COLO668 (cell line): ENCODE measurements around the gene TCP11L1.
"Not testable (repeated sequence)": the region's sequence is repeated elsewhere in the genome, so short reads cannot be mapped to it uniquely, and the experiment has no call there.

Experiments used
- DNase-seq: peaks from one replicate; lab custom pipeline; 2025; ENCODE audit not compliant: unreplicated experiment; lab: John Stamatoyannopoulos, UW

Gene TCP11L1

DNA sequence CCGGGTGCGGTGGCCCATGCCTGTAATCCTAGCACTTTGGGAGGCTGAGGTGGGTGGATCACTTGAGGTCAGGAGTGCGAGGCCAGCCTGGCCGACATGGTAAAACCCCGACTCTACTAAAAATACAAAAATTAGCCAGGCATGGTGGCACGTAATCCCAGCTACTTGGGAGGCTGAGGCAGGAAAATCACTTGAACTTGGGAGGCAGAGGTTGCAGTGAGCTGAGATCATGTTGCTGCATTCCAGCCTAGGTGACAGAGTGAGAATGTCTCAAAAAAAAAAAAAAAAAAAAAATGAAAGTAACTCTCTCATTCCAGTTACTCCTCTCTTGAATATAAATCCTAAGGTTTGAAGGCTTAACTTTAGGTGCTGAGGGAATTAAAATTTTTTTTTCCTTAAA is 10.2 kb upstream of the TCP11L1 start:
- not testable (repeated sequence) for DNase-seq

DNA sequence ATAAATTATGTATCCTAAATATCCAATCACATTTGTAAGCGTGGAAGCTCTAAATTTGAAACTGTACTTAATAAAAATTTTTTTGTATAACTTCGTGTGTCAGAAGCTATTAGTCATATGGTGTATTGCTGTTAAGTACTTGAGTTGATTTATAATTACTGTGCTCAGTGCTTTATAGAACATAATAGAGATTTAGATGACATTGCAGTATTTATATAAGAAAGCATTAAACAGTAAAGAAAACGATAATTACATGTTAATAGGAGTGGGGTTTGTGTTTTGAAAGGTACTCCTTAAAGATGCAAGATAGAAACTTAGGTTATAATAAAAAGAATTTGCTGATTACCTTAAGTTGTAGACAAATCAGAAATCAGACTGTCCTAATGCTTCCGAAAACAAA is 5.9 kb upstream of the TCP11L1 start:
- no peak for DNase-seq

DNA sequence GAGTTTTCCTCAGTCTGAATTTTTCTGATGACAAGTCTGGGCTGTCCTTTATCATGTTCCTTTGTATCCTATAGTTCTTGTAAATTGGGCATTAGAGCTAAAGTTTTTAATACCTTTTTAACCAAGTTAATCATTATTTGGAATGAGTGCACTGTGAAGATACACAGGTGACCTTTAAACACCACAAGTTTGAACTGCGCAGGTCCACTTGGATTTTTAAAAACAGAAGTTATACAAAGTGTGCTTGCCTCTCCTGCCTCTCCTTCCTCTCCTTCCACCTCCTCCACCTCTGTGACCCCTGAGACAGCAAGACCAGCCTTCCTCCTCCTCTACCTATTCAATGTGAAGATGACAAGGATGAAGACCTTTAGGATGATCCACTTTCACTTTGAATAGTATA is 4.4 kb upstream of the TCP11L1 start:
- DNase-seq, result no peak

DNA sequence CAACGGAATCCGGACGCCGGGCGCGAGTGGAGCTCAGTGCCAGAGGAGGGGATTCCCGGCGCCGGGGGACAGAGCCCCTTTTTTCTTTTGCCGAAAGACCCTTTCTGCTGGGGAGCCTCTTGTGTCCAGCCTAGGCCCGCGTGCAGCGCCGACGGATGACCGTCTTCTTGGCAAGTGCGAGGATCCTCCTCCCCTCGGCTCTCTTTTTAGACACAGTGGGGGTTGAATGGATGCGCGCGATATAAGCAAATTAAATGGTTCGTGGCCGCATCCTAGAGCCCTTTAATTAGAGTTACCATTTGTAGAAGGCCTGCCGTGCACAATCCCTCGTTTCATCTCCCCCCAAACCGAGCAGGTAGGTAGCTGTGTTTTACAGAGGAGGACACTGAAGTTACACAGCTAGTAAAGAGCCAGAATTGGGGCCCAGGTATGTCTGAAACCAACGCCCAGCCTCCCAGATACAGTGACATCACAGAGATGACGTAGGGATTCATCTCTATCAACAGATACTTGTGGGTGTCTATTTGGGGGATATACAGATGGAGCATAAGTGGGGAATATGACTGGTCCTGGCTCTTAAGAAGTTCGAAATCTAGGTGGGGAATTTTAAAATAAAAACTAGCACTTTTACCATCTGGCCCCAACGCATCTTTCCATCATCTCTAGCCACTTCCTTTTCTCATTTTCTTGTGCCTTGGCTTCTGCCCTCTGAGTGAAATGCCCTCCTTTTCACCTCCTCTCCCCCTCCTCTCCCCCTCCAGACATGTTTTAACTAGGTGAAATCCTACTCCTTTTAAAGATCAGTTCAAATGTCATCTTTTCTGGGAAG is 875 bp downstream of the TCP11L1 start:
- DNase-seq, result peak; percentile 46

DNA sequence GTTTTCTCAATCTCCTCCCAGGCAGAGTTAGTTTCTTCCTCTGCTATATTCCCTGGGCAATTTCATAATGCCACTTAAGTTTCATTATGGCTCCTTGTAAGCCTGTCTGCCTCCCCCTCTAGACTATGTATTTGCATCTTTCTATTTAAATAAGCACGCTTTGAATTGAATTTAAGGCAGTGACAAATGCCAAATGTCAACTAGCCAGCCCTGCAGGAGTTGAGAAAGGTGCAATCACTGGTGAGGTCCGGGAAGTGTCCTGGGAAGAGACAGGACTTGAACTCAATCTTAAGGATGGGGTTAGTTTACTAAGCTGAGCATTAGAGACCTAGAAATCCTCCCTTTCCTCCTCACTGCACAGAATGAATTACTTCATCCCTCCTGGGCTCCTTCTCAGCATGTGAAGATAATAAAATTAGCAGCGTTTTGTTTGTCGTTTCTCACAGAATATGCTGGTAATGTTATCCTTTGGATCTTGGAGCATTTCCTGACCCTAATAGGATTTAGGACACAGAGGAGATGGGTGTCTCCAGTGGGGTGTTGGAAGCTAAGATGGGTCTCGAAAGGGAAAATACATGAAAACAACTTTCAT is 1.6 kb downstream of the TCP11L1 start:
- DNase-seq, result no peak

DNA sequence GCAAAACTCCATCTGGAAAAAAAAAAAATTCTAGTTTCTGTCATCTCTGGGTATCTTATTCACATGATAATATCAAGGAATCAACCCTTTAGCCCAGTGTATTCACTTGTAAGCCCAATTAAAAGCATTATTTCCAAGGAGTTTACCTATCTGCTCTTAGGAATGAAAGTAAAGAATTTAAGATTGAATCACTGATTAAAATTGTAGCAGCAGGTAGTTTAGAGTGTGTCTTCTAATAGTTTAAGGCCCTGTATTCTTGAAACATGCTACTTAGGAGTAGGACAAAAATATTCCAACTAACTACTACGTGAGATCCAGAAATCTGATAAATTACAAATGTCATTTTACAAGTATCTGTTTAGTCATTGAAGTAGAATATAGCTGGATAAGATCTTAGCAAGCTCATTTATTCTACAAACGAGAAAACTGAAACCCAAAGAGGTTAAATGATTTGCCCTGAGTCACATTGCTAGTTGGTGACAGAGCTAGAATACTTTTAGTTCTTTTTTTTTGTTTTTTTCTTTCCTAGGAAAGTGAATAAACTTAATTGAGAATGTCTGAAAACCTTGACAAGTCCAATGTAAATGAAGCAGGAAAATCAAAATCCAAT is 4.0 kb downstream of the TCP11L1 start:
- no peak for DNase-seq

DNA sequence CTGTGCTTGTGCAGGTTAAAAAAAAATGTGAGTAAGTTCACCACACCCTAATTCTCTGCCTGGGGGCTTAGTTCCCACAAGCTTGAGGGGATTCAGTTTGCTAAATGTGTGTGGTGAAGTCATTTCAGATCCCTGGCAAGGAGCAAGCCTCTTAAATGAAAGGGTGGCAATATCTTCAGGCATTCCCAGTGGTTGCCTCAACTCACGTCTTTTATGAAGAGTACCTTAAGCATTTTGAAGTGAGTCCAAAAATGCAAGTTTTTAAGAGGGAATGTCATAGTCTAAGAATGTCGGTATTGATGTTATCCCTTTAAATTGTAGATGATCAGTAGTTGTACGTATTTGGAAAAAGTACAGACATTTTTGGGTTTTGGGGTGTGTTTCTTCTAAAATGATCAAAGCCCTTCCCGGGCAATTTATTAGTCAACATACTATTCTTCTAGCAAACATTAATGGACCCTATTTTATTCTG is 4.9 kb downstream of the TCP11L1 start:
- DNase-seq, result no peak

DNA sequence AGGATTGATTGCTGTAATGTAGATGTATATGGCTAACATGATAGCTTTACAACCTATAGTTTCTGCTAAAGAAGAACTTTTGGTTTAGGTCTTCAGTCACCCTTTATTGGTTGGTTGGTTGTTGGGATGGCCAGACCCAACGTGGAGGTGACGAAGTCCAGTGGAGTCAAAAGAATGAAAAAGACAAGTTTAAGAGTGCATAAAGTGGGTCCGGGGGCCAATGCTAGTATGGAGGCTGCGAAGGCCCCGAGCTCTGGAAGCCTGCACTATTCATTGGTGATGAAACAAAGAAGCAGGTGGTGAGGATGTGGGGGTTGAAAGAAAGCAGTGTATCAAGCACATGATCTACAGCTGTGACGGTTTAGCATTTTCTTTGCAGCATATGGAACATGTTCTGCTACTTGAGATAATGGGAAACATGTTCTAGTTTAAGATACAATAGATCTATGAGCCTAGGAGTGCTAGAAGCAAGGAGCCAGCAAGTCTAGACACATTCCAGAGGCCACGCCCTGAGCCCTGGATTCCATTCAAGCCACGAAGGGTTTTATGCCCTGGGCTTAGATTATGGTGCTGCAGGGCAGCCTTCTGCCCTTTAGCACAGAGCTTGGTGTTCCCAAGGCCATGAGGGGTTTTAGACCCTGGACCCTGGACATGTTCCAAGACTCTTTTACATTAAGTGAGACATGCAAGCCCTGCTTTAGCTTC is 6.3 kb downstream of the TCP11L1 start:
- no peak for DNase-seq

DNA sequence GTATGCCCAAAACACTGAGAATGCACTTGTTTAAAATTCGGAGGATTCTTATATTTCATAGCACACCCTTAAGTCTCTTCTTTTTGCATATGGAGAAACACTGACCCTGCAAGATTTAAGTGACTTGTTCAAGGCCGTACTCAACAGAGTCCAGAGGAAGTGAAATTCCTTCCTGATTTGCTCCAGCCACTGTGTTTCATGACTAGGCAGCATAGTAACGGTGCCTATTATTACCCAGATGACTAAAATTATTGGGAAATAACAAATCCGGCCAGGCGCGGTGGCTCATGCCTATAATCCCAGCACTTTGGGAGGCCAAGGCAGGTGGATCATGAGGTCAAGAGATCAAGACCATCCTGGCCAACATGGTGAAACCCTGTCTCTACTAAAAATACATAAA is 9.3 kb downstream of the TCP11L1 start:
- DNase-seq, result not testable (repeated sequence)

DNA sequence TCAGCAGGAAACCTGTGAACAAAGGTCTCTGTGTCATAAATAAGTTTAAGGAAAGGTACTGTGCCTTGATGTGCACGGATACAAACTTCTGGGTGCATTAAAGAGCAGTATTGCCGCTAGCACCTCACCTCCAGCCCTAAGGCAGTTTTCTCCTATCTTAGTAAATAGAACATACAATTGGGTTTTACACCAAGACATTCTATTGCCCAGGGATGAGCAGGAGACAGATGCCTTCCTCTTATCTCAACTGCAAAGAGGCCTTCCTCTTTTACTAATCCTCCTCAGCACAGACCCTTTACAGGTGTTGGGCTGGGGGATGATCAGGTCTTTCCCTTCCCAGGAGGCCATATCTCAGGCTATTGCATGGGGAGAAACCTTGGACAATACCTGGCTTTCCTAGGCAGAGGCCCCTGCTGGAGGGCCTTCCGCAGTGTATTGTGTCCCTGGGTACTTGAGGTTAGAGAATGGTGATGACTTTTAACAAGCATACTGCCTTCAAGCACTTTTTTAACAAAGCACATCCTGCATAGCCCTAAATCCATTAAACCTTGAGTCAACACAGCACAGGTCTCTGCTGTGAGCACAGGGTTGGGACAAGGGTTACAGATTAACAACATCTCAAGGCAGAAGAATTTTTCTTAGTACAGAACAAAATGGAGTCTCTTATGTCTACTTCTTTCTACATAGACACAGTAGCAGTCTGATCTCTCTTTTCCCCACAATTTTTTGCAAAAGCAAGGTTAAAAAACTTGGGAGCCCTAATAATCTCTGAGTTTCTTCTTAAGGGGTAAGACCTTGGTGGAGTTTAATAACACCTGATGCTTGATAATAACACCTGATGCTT is 10.4 kb downstream of the TCP11L1 start:
- peak; percentile 59 for DNase-seq

DNA sequence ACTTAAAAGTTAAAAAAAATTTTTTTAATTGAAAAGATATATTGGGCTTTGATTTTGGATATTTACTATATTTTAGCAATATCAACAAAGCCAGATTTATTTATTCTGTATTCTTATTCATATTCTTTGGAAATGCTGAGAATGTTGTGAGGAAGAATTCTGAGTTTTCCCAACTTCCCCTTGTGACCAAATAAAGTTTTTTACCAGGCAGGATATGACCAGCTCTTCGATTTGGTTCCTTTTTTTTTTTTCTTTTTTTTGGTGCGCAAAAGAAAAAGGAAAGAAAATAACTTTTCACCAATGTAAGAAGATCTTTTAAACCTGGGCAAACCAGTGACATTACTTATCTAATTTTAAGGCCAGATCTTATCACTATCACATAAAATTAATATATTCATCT is 12.9 kb downstream of the TCP11L1 start:
- DNase-seq, result no peak

DNA sequence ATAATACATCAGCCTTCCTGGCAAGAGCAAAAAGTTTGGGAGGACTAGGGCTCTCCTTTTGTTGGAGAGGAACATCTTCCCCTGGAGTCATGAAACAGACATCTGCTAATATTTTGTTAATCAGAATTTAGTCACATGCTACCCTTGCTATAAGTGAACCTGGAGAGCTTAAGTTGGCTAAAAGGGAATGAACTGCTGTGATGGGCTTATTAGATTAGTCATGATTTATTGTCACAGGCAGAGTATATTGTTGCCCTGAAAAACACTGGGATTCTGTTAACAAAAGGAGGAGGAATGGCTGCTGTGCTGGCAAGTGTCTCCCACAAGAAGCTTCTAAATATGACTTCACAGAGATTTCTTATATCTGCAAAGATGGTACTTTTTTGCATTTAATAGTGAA is 16.0 kb downstream of the TCP11L1 start:
- no peak for DNase-seq

DNA sequence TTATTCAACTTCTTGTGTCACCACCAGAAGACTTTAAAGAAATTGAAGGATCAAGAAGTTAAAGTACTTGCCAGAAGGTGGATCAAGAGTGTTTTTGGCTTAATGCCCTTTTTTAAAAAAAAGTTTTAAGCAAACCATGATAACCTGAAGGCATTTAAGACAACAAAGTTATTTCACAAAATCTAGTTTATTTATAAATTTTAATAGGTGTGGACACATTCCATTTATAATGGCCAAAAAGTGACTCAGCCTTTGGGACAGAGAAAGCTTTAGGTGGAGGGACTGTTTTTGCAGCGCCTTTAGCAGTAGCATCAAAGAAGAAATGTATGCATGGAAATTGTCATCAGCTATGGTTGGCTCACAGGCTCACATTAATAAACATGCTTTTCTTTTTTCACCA is 17.9 kb downstream of the TCP11L1 start:
- no peak for DNase-seq

DNA sequence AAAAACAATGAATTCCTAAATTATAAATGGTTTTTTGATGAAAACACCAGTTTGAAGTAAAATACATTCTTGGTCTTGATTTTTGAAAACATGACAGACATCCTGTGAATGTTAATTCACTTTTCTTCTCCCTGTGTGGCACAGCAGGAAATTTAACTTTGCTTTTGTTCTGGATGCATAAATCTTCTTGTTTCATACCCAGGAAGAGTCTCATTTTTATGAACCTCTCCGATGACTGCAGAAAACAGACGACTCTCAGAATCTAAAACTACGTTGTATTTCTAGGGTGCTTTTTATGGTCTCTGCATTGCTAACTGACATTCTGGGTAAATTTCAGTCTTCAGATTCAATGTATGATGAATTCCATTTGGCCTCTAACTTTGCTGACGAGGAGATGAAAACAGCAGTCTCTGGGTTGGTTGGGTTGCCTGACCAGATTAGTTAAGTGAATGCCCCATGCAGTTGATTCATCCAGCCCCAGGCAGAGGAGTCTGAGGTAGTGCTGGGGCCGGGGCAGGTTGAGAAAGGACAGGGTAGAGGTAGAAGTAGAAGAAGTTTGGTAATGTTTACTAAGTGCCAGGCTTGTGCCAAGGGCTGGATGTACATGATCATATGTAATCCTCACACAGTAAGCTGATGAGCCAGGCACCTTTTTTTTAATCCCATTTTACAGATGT is 20.1 kb downstream of the TCP11L1 start:
- no peak for DNase-seq

DNA sequence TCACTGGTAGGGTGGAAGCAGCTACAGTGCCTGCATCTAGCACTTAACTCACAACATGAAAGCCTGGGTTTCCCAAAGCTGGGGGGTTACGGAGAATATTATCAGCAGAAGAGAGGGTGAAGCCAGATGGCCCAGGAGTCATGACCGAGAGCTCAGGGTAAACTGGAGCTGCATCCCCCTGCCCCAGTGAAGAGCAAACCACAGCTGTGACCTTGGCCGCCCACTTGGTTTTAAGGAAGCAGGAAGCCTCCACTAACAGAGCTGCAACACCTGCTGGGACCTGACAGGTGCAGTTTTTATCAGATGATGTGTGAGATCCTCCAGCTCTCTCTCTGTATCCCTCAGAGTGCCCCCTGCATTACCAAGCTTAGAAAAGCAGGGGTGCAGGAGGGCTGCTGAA is 20.9 kb downstream of the TCP11L1 start:
- DNase-seq, result peak; percentile 68

DNA sequence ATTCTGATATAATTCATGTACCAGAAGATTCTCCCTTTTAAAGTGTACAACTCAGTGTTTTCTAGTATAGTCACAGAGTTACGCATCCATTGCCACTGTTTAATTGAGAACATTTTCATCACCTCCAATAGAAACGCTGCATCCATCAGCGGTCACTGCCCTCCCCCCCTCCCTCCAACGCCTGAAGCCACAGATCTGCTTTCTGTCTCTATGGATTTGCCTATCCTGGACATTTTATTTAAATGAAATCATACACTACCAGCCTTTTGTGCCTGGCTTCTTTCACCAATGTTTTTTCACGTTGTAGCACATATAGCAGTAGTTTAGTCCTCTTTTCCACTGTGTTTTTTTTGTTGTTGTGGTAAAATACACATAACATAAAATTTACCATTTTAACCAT is 22.8 kb downstream of the TCP11L1 start:
- no peak for DNase-seq

DNA sequence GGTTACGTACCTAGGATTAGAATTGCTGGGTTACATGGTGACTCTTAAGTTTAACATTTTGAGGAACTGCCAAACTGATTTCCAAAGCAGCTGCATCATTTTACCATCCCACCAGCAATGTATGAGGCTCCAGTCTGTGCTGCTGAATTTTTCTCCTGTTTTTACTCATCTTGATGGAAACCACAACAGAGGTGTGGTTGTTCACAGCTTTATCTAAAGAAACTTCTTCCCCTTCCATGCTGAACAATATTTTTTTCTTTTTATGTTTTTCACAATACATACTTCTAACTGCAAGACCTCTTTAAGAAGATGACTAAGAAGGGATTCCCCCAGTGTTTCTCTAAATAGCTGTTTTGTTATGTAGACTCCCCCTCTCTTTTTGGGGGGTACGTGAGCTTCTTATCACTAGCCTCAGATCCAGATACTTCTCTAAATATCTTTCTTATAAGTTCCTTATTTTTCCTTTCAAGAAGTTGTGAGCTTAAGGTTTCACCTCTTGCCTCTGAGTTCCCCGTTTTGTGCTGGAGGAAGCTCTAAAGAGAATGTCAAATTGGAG is 24.0 kb downstream of the TCP11L1 start:
- DNase-seq, result no peak

DNA sequence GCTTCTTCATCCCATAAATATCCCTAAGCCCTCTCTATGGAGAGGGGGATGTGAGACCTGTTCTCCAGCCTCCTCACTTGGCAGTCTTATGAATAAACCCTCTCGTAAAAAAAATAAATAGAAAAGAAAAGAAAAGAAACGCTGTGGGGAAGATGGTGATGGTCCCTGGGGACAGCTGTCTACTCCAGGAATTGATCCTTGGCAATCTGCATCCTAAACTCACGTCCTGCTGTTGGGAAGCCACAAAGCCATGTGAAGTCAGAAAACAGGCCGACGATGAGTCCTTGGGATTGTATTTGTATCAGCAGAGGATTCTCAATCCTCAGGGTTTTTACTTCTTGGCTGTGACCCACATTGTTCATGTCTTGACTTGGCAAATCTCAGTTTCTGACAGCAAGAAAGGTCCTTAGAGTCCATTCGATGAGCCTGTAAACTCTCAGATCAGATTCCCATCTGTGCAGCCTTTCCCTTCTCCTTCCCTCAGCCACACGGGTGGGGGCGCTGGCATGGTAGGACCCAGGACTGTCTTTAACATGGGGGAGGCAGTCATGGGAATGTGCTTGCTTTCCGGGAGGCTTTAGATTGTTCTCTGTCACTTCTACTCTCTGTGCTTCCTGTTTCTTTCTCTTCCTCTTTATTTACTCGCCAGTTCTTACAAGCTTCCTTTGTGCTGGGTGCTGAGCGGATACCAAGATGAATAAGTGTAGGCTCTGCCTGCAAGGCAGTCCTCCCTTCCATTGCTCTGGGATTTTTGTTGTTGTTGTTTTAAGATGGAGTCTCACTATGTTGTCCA is 24.9 kb downstream of the TCP11L1 start:
- DNase-seq, result no peak

DNA sequence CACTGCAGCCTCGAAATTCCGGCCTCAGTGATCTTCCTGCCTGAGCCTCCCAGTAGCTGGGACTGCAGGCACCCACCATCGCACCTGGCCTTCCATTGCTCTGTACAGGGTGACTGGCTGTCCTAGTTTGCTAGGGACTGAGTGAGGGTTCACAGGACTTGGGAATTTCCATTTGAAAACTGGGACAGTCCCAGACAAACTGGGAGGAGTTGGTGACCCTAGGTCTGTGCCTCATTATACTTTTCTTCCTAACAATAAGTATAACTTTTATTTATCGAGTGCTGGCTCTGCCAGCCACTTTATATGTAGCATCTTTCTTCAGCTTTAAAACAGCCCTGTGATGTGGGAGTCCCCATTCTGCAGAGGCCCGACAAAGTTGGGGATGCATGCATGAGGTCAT is 25.5 kb downstream of the TCP11L1 start:
- no peak for DNase-seq
